Body of pancreas (tissue), 4 donors: Measurements from ENCODE around the gene RASAL1.

Experiments used
- POLR2A ChIP-seq, 3 donors: fragments of 450-650 bp; IDR thresholded peaks; one replicate each; pipeline ENCODE4 v1.6.1; 2016; ENCODE audit warnings: antibody characterized with exemption in 3 of 3, mild to moderate bottlenecking in 2 of 3
- TF ChIP-seq, protein P1 (sequence below), 7 experiments: fragments of 450-650 bp in 4 of 7; fragments of 200-600 bp in 3 of 7; sonication (generic) in 3 of 7; IDR thresholded peaks; one replicate each; pipeline ENCODE4 v1.5.1; 2016 to 2019; ENCODE audit warnings: antibody characterized with exemption in 7 of 7

DNA sequence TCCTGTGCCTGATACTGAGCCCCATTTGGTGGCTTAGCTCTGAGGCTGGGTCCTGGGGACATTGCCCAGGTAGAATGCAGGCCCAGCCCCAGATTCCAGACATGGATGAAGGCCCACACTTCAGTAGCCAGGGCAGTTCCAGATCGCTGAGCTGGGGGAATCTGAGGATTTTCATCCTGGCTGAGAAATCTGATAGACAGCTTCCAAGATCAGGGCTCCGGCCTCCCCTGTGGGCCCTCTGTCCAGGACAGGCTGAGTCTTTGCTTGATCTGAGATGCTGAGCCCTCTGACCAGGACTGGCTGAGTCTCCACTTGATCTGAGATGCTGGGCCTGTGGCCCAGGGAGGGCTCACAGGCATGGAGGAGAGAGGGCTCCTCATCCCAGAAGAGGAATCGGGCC is 3.3 kb upstream of the RASAL1 start:
- TF ChIP-seq POLR2A (IDR thresholded peaks at IDR 0.05), result no peak
- TF ChIP-seq, protein P1, sequence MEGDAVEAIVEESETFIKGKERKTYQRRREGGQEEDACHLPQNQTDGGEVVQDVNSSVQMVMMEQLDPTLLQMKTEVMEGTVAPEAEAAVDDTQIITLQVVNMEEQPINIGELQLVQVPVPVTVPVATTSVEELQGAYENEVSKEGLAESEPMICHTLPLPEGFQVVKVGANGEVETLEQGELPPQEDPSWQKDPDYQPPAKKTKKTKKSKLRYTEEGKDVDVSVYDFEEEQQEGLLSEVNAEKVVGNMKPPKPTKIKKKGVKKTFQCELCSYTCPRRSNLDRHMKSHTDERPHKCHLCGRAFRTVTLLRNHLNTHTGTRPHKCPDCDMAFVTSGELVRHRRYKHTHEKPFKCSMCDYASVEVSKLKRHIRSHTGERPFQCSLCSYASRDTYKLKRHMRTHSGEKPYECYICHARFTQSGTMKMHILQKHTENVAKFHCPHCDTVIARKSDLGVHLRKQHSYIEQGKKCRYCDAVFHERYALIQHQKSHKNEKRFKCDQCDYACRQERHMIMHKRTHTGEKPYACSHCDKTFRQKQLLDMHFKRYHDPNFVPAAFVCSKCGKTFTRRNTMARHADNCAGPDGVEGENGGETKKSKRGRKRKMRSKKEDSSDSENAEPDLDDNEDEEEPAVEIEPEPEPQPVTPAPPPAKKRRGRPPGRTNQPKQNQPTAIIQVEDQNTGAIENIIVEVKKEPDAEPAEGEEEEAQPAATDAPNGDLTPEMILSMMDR (IDR thresholded peaks at IDR 0.05), result no peak
